GM12878 (cell line): Measurements from ENCODE around the gene RBMS3. TPM values are rescaled to one million over a fixed set of nuclear protein-coding genes. Genes with fewer than 3 reads are reported as not detected.

Experiments used
- ATAC-seq: fragments of 200-7000 bp; cut with Tn5 transposase; 3 replicates; pipeline ENCODE4 v1.9.1; 2020; ENCODE audit warnings: mild to moderate bottlenecking, moderate library complexity
- BruUV-seq: library from RNA; stranded (reverse); fragments of 400-500 nt; replicated peaks from 2 replicates; lab custom pipeline; 2021; lab: Mats Ljungman, UMichigan
- CTCF ChIA-PET: fragments of 300-600 bp; sonication (Branson Sonifier 250); formaldehyde crosslinking; extraction: SDS; loops from one replicate; lab custom pipeline; 2021; ENCODE audit warnings: inconsistent platforms; lab: Yijun Ruan, JAX
- POLR2A ChIA-PET: fragments of 350-600 bp; formaldehyde crosslinking; extraction: SDS; loops from one replicate; lab custom pipeline; 2021; ENCODE audit warnings: inconsistent platforms; lab: Charles Lee
- RAD21 ChIA-PET: fragments of 300-600 bp; sonication (Branson Sonifier 250); formaldehyde crosslinking; loops from one replicate; lab custom pipeline; 2023; ENCODE audit warnings: antibody characterized with exemption; ENCODE audit not compliant: unreplicated experiment; lab: Charles Lee
- SMC1A ChIA-PET: fragments of 300-600 bp; sonication (Branson Sonifier 250); formaldehyde crosslinking; loops from one replicate; lab custom pipeline; 2023; ENCODE audit not compliant: unreplicated experiment, uncharacterized antibody; lab: Charles Lee
- DNase-seq: peaks from one replicate; pipeline ENCODE4 v3.0.0-alpha.2; 2011; ENCODE audit warnings: low read depth, low spot score
- FAIRE-seq: peaks from 3 replicates; lab custom pipeline; 2011; peaks lifted over from hg19 to GRCh38; lab: Jason Lieb, UNC
- H2AFZ ChIP-seq: 2 replicates; pipeline ENCODE4 v1.6.0; 2011; ENCODE audit warnings: low read depth, low read length, control low read depth; ENCODE audit not compliant: control insufficient read depth
- H3K27ac ChIP-seq: 2 replicates; pipeline ENCODE4 v1.5.1; 2011; ENCODE audit warnings: control low read depth; ENCODE audit not compliant: control insufficient read depth, insufficient read depth
- H3K27me3 ChIP-seq, 2 experiments: replicated peaks in 1 of 2; 2 replicates each; pipeline versions ENCODE4 v1.6.0 to v1.6.1; 2011; ENCODE audit warnings: low read length in 1 of 2; ENCODE audit not compliant: control insufficient read depth in 2 of 2, insufficient read depth in 2 of 2
- H3K36me3 ChIP-seq, 2 experiments: 2 replicates each; pipeline ENCODE4 v1.5.1; 2011; ENCODE audit warnings: low read length in 1 of 2; ENCODE audit not compliant: control insufficient read depth in 2 of 2, insufficient read depth in 2 of 2
- H3K4me1 ChIP-seq: 2 replicates; pipeline ENCODE4 v1.6.1; 2011; ENCODE audit warnings: mild to moderate bottlenecking, low read length, moderate library complexity, mixed read lengths; ENCODE audit not compliant: control insufficient read depth, insufficient read depth
- H3K4me2 ChIP-seq: 2 replicates; pipeline ENCODE4 v1.6.0; 2011; ENCODE audit warnings: control low read depth; ENCODE audit not compliant: control insufficient read depth, insufficient read depth
- H3K4me3 ChIP-seq: fragments of 200-600 bp; sonication (generic); 2 replicates; pipeline ENCODE4 v1.5.1; 2016
- H3K79me2 ChIP-seq: 2 replicates; pipeline ENCODE4 v1.6.0; 2011; ENCODE audit warnings: low read length; ENCODE audit not compliant: control insufficient read depth, insufficient read depth
- H3K9ac ChIP-seq: 2 replicates; pipeline ENCODE4 v1.8.0; 2011; ENCODE audit warnings: low read length, control low read depth, mixed read lengths; ENCODE audit not compliant: control insufficient read depth, insufficient read depth
- H3K9me3 ChIP-seq: replicated peaks from 3 replicates; pipeline ENCODE4 v1.5.1; 2011; ENCODE audit warnings: mild to moderate bottlenecking, low read length; ENCODE audit not compliant: control insufficient read depth, insufficient read depth
- H4K20me1 ChIP-seq: 2 replicates; pipeline ENCODE4 v1.6.0; 2011; ENCODE audit not compliant: control insufficient read depth, insufficient read depth
- ATF3 ChIP-seq: IDR thresholded peaks from 2 replicates; pipeline ENCODE4 v1.6.1; 2011; ENCODE audit warnings: low read depth, mild to moderate bottlenecking, low read length, moderate library complexity, borderline replicate concordance; ENCODE audit errors: extremely low read depth
- BCL11A ChIP-seq: IDR thresholded peaks from 2 replicates; pipeline ENCODE4 v1.6.1; 2011; ENCODE audit warnings: low read depth, low read length
- CBX5 ChIP-seq: sonication (generic); IDR thresholded peaks from 2 replicates; pipeline ENCODE4 v1.6.1; 2016; ENCODE audit warnings: low read depth, moderate library complexity, mild to moderate bottlenecking, inconsistent platforms
- CREB1 ChIP-seq: IDR thresholded peaks from 2 replicates; pipeline ENCODE4 v1.6.1; 2012; ENCODE audit warnings: low read depth, mild to moderate bottlenecking, inconsistent platforms
- CREM ChIP-seq: IDR thresholded peaks from 2 replicates; pipeline ENCODE4 v1.6.1; 2014; ENCODE audit warnings: antibody characterized with exemption, low read depth
- HCFC1 ChIP-seq: fragments of 150-350 bp; IDR thresholded peaks from 2 replicates; pipeline ENCODE4 v1.6.1; 2014; ENCODE audit warnings: low read length
- IRF4 ChIP-seq: IDR thresholded peaks from 2 replicates; pipeline ENCODE4 v1.6.1; 2011; ENCODE audit warnings: low read depth, low read length
- MAX ChIP-seq: IDR thresholded peaks from 2 replicates; pipeline ENCODE4 v1.6.1; 2012; ENCODE audit warnings: low read depth, low read length, improper control_type of control experiment
- MYB ChIP-seq: fragments of 150-350 bp; IDR thresholded peaks from 2 replicates; pipeline ENCODE4 v1.6.1; 2014; ENCODE audit warnings: mild to moderate bottlenecking, low read depth, low read length, borderline replicate concordance
- MYC ChIP-seq: IDR thresholded peaks from 2 replicates; pipeline ENCODE4 v1.6.1; 2011; ENCODE audit warnings: mild to moderate bottlenecking, low read length, moderate library complexity, inconsistent platforms; ENCODE audit not compliant: insufficient read depth, insufficient replicate concordance, insufficient read length, severe bottlenecking
- NFIC ChIP-seq: IDR thresholded peaks from 2 replicates; pipeline ENCODE4 v1.6.1; 2012; ENCODE audit warnings: low read depth, mild to moderate bottlenecking, inconsistent platforms, low read length, moderate library complexity
- POU2F2 ChIP-seq: IDR thresholded peaks from 3 replicates; pipeline ENCODE4 v1.6.1; 2011; ENCODE audit warnings: low read depth, mild to moderate bottlenecking, low read length, borderline replicate concordance
- RBBP5 ChIP-seq: fragments of 200-600 bp; sonication (generic); conservative IDR thresholded peaks from 2 replicates; pipeline ENCODE4 v1.6.1; 2016
- RCOR1 ChIP-seq: conservative IDR thresholded peaks from 2 replicates; pipeline ENCODE4 v1.6.1; 2012; ENCODE audit warnings: low read depth, low read length, improper control_type of control experiment
- RUNX3 ChIP-seq: IDR thresholded peaks from 2 replicates; pipeline ENCODE4 v1.6.1; 2012; ENCODE audit warnings: low read length, inconsistent platforms
- SIX5 ChIP-seq: IDR thresholded peaks from 2 replicates; pipeline ENCODE4 v1.6.1; 2011; ENCODE audit warnings: mild to moderate bottlenecking, low read depth, low read length, moderate library complexity; ENCODE audit not compliant: severe bottlenecking
- WRNIP1 ChIP-seq: IDR thresholded peaks from 2 replicates; pipeline ENCODE4 v1.6.1; 2011; ENCODE audit warnings: low read depth, low read length, improper control_type of control experiment, borderline replicate concordance
- ZNF687 ChIP-seq: fragments of 450-650 bp; IDR thresholded peaks from 2 replicates; pipeline ENCODE4 v1.6.1; 2017; ENCODE audit warnings: mild to moderate bottlenecking, moderate library complexity
- WGBS: methylation state at CpG from one replicate; pipeline ENCODE4 v1.1.6; 2016; ENCODE audit warnings: low lambda C conversion rate; ENCODE audit not compliant: insufficient replicate concordance, insufficient coverage; ENCODE audit errors: missing lambda C conversion rate; 5-methylcytosine and 5-hydroxymethylcytosine counted together
- in situ Hi-C: fragments of 300-500 bp; cut with MboI; formaldehyde crosslinking; loops from 9 replicates; pipeline ENCODE4 v1.14.3; 2018; ENCODE audit warnings: mixed read lengths
- intact Hi-C: fragments of 100-400 bp; cut with micrococcal nuclease; formaldehyde crosslinking; loops from one replicate; pipeline ENCODE4 v1.14.2; 2022; ENCODE audit not compliant: unreplicated experiment
- polyA plus RNA-seq, 11 experiments: library from polyadenylated mRNA; depleted of rRNA in 4 of 11; unstranded in 6 of 11; stranded (reverse) in 5 of 11; fragments of >200 nt; fragmentation: Nextera tagmentation in 4 of 11; fragmentation: Illumina TruSeq in 1 of 11; extraction: Ambion mirVana in 4 of 11; extraction: Trizol in 1 of 11; gene quantifications; 1 replicate in 1 of 11; 2 replicates in 10 of 11; pipeline versions ENCODE4 v1.2.1 to v1.2.3, GENCODE V29; 2011 to 2016; ENCODE audit warnings: inconsistent platforms in 2 of 11, missing spikeins in 2 of 11, low read depth in 1 of 11
- total RNA-seq, 4 experiments: library from RNA; depleted of rRNA in 3 of 4; stranded (reverse); fragments of >200 nt in 3 of 4; fragmentation: Illumina TruSeq in 1 of 4; extraction: Trizol in 1 of 4; gene quantifications; 2 replicates each; pipeline versions ENCODE4 v1.2.1 to v1.2.3, GENCODE V29; 2013 to 2021
- TF ChIP-seq, protein P1 (sequence below): fragments of 450-650 bp; IDR thresholded peaks from 2 replicates; pipeline ENCODE4 v1.6.1; 2017; ENCODE audit warnings: mild to moderate bottlenecking, low read depth, inconsistent platforms; ENCODE audit not compliant: poor library complexity, severe bottlenecking

Gene RBMS3
- total and polyA plus RNA-seq, 10 of the 15 experiments (the other 5 are each of a cell fraction or from before 2014, with no cell fraction given) = 0.79 to 4.7 (median 3.1) TPM

- Histone ChIP-seq H3K9ac (no peak overlapping the region), H3K27ac (no peak overlapping the region), H3K4me2 (no peak overlapping the region), H3K4me1 (no peaks in the 10 kb centered on the region), H2AFZ (no peak overlapping the region), H3K27me3 (no peaks in the 10 kb centered on the region), H3K36me3 (no peaks in the 10 kb centered on the region), H4K20me1 (no peaks in the 10 kb centered on the region), H3K4me3 (no peak overlapping the region), H3K9me3 (no peaks in the 10 kb centered on the region), H3K79me2 (no peaks in the 10 kb centered on the region)
- SMC1A ChIA-PET = interaction anchor here (1.6 to 3.2 kb wide), 3 partner anchors 11 to 51 kb away, joined by 3 to 10 read pairs (median 9); no protein-coding TSS in a partner anchor
- CTCF ChIA-PET = interaction anchor here (0.6 to 1.6 kb wide), 3 partner anchors 11 to 98 kb away, joined by 3 to 6 read pairs (median 3); no protein-coding TSS in a partner anchor
- ATAC-seq = peak; percentile 83
- no peak for DNase-seq
- in situ Hi-C loops (no loop called here), intact Hi-C loops (no loop called here)
- POLR2A ChIA-PET = interaction anchor here (0.8 kb wide), 1 partner anchor 483 kb away, joined by 5 read pairs; no protein-coding TSS in a partner anchor
- RAD21 ChIA-PET = interaction anchor here (0.8 kb wide), 1 partner anchor 9 kb away, joined by 3 read pairs; no protein-coding TSS in a partner anchor
- FAIRE-seq = peak; percentile 13
- 0% methylated on average over 1 of the region's 1 CpG for WGBS
- no TSS peak for BruUV-seq
- TF ChIP-seq ZNF687 = no peak
- TF ChIP-seq RBBP5 = no peak
- TF ChIP-seq NFIC = no peak
- TF ChIP-seq POU2F2 = no peak
- TF ChIP-seq SIX5 = no peak
- no peak for TF ChIP-seq CREM
- TF ChIP-seq RUNX3 = peak; percentile 37
- no peak for TF ChIP-seq CBX5
- TF ChIP-seq WRNIP1 = no peak
- TF ChIP-seq IRF4 = 0 out of 2 replicates have a peak, but pooled peaks have one; percentile 64
- TF ChIP-seq ATF3 = no peak
- no peak for TF ChIP-seq HCFC1
- no peak for TF ChIP-seq MYB
- no peak for TF ChIP-seq MAX
- no peak for TF ChIP-seq BCL11A
- no peak for TF ChIP-seq RCOR1
- TF ChIP-seq, protein P1, sequence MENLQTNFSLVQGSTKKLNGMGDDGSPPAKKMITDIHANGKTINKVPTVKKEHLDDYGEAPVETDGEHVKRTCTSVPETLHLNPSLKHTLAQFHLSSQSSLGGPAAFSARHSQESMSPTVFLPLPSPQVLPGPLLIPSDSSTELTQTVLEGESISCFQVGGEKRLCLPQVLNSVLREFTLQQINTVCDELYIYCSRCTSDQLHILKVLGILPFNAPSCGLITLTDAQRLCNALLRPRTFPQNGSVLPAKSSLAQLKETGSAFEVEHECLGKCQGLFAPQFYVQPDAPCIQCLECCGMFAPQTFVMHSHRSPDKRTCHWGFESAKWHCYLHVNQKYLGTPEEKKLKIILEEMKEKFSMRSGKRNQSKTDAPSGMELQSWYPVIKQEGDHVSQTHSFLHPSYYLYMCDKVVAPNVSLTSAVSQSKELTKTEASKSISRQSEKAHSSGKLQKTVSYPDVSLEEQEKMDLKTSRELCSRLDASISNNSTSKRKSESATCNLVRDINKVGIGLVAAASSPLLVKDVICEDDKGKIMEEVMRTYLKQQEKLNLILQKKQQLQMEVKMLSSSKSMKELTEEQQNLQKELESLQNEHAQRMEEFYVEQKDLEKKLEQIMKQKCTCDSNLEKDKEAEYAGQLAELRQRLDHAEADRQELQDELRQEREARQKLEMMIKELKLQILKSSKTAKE = no peak
- no peak for TF ChIP-seq MYC
- 0 out of 2 replicates have a peak, but pooled peaks have one; percentile 43 for TF ChIP-seq CREB1
These were observed 473.5 kb downstream of the RBMS3 start for GRCh38 chr3:29754346-29754745.
